ENCODE data around the gene CLEC2B. TPM values are rescaled to one million over a fixed set of nuclear protein-coding genes. Genes with fewer than 3 reads are reported as not detected.

Gene CLEC2B
- total RNA-seq, 4 donors from 2014 or later, result 3.3 to 11.3 (median 7.6) TPM

DNA sequence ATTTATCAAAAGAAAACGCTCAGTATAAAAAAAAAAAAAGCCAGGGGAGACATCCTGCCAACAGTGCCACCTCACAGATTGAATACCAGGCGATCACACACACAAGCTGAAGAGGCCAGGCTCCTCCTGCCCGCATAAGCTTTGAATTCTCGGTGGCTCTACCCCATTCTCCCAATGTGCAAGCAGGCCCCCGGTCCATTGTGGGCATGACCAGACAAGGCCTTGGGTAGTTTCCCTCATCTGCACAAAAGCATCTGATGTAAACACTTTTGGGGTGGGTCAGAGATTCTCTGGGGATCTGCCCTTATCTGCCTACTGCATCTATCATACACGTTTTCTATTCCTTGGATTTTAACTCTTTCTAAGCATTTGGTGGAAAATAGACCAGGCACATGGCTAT lies 28.4 kb upstream of the CLEC2B start:
- H3K27me3 ChIP-seq, result no peaks in the 10 kb centered on the region
- TF ChIP-seq, protein P1, sequence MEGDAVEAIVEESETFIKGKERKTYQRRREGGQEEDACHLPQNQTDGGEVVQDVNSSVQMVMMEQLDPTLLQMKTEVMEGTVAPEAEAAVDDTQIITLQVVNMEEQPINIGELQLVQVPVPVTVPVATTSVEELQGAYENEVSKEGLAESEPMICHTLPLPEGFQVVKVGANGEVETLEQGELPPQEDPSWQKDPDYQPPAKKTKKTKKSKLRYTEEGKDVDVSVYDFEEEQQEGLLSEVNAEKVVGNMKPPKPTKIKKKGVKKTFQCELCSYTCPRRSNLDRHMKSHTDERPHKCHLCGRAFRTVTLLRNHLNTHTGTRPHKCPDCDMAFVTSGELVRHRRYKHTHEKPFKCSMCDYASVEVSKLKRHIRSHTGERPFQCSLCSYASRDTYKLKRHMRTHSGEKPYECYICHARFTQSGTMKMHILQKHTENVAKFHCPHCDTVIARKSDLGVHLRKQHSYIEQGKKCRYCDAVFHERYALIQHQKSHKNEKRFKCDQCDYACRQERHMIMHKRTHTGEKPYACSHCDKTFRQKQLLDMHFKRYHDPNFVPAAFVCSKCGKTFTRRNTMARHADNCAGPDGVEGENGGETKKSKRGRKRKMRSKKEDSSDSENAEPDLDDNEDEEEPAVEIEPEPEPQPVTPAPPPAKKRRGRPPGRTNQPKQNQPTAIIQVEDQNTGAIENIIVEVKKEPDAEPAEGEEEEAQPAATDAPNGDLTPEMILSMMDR (IDR thresholded peaks at IDR 0.05), result no peak
- TF ChIP-seq EP300 (IDR thresholded peaks at IDR 0.05) (no peak), POLR2A (IDR thresholded peaks at IDR 0.05; ENCODE audit: low read depth) (no peak), POLR2AphosphoS5 (IDR thresholded peaks at IDR 0.05) (no peak)
- intact Hi-C loops (cut with DNase I), result no loop called here
- no peak overlapping the region for H3K27ac ChIP-seq (replicated peaks in 1 of 4)
- H3K36me3 ChIP-seq, result no peaks in the 10 kb centered on the region
- no peak for DNase-seq (ENCODE audit: extremely low spot score)
- H3K4me1 ChIP-seq, result no peaks in the 10 kb centered on the region
- peaks cover 0 to 7% (median 3%) of the 10 kb centered on the region in 4 donors for H3K9me3 ChIP-seq
- 76% methylated on average over 6 of the region's 6 CpGs for WGBS
- H3K4me3 ChIP-seq, result no peak overlapping the region

DNA sequence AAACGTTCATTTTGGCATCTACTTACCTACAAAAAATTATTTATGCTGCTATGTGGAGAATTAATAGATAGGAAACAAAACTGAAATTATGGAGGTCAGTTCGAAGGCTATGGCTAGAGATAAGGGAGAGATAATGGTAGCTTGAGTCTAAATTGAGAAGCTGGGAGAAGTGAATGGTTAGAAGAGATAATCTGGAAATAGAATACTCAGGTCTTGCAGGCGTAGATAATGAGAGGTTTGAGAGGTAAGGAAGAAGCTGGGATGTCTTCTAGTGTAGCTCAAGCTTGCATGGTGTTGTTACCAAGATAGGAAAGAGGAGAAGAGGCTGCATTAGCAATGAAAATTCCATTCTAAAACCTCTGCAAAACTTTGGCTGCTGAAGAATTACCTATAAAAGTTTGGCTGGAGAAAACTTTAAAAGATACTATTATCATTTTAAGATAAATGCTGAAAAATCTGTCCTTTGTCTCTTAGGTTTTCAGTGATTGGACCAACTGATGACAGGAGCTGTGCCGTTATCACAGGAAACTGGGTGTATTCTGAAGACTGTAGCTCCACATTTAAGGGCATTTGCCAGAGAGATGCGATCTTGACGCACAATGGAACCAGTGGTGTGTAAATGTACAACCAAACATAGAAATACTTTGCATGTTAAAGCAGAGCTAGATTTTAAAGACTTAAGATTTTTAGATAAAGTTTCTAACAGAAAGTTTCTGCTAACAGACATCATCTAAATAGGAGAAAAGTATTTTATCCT lies 26.2 kb upstream of the CLEC2B start:
- intact Hi-C loops (cut with DNase I), result no loop called here
- no peak overlapping the region for H3K4me3 ChIP-seq
- H3K4me1 ChIP-seq, result no peaks in the 10 kb centered on the region
- no peaks in the 10 kb centered on the region for H3K9me3 ChIP-seq
- WGBS, result 78% methylated on average over 6 of the region's 6 CpGs
- no peak for TF ChIP-seq POLR2AphosphoS5 (IDR thresholded peaks at IDR 0.05)
- no peak for TF ChIP-seq EP300 (IDR thresholded peaks at IDR 0.05)
- TF ChIP-seq, protein P1 (IDR thresholded peaks at IDR 0.05), result no peak
- TF ChIP-seq POLR2A (IDR thresholded peaks at IDR 0.05; ENCODE audit: low read depth), result no peak
- no peak for DNase-seq (ENCODE audit: extremely low spot score)
- H3K27ac ChIP-seq (replicated peaks in 1 of 4), result no peak overlapping the region
- no peaks in the 10 kb centered on the region for H3K27me3 ChIP-seq
- H3K36me3 ChIP-seq, result no peaks in the 10 kb centered on the region

DNA sequence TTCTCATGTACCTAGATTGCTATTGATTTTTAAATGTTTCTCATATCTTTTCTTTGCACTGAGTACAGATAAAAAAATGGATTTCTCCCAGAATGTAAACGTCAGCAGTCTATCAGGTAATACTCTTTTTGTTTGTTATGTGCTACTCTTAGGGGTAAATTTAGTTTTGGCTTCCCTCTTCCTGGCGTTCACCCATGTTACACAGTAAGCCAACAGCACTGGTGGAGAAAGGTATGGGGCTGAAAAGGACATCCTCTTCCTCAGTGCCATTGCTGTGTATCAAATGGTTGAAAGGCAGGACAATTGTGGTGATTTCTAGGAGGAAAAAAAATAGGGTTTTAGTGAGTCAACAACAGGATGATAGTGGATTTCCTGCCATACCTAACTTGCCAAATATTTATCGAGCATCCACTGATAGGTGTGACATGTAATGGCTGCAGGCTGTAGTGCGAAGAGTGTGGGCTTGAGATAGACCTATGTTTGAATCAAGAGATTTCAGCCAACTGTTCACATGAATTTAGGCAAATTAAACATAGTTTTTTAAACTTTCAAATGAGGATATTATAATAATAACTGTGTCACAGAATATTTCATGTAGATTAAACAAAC lies 19.6 kb upstream of the CLEC2B start:
- no peaks in the 10 kb centered on the region for H3K9me3 ChIP-seq
- WGBS, result 61% methylated on average over 4 of the region's 4 CpGs
- H3K27ac ChIP-seq (replicated peaks in 1 of 4), result no peak overlapping the region
- no peaks in the 10 kb centered on the region for H3K4me1 ChIP-seq
- H3K36me3 ChIP-seq, result no peaks in the 10 kb centered on the region
- TF ChIP-seq POLR2A (IDR thresholded peaks at IDR 0.05; ENCODE audit: low read depth) (no peak), EP300 (IDR thresholded peaks at IDR 0.05) (no peak), POLR2AphosphoS5 (IDR thresholded peaks at IDR 0.05) (no peak)
- TF ChIP-seq, protein P1 (IDR thresholded peaks at IDR 0.05), result no peak
- no peak overlapping the region for H3K4me3 ChIP-seq
- H3K27me3 ChIP-seq, result no peaks in the 10 kb centered on the region
- DNase-seq (ENCODE audit: extremely low spot score), result no peak
- intact Hi-C loops (cut with DNase I), result no loop called here

DNA sequence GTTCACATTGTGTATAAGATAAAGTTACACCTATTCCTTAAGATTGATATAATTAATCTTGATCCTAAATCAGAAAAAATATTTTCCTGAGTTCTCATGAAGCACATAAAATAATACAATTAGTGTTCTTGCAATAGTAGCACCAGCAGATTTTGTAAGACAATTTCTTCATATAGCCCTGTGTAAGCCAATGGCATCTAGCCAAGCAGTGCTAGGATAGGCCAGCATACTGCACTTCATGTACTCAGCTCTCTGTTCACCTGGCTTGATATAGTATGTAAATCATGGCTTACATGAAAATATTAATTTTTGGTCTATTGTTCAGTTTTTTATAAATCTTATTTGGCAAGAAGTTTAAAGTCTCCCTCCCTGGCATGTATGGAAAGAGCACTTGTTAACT lies 14.0 kb upstream of the CLEC2B start:
- intact Hi-C loops (cut with DNase I), result no loop called here
- Histone ChIP-seq H3K36me3 (no peaks in the 10 kb centered on the region), H3K27me3 (no peaks in the 10 kb centered on the region), H3K4me1 (no peaks in the 10 kb centered on the region), H3K27ac (replicated peaks in 1 of 4) (no peak overlapping the region), H3K4me3 (no peak overlapping the region), H3K9me3 (no peaks in the 10 kb centered on the region)
- DNase-seq (ENCODE audit: extremely low spot score), result no peak
- no peak for TF ChIP-seq POLR2AphosphoS5 (IDR thresholded peaks at IDR 0.05)
- no peak for TF ChIP-seq POLR2A (IDR thresholded peaks at IDR 0.05; ENCODE audit: low read depth)
- TF ChIP-seq EP300 (IDR thresholded peaks at IDR 0.05), result no peak
- TF ChIP-seq, protein P1 (IDR thresholded peaks at IDR 0.05), result no peak

All from esophagus muscularis mucosa (tissue), 4 donors.